GM12872 (cell line): ENCODE results near the gene MUC21.

Source experiments
- CTCF ChIP-seq: IDR thresholded peaks from 3 replicates; pipeline ENCODE4 v1.5.1; 2011; ENCODE audit warnings: low read depth, mild to moderate bottlenecking, low read length, moderate library complexity; ENCODE audit not compliant: insufficient read depth

MUC21 gene

GRCh38 chr6:30983439-30983838, at the start of gene MUC21:
MUC21 (plus strand) TSS chr6:30983718; CDS start chr6:30983959, 241 bp downstream.
- TF ChIP-seq CTCF, result no peak

GRCh38 chr6:30935018-30935417, 48.5 kb upstream of the MUC21 start:
- TF ChIP-seq CTCF, result no peak

DNA sequence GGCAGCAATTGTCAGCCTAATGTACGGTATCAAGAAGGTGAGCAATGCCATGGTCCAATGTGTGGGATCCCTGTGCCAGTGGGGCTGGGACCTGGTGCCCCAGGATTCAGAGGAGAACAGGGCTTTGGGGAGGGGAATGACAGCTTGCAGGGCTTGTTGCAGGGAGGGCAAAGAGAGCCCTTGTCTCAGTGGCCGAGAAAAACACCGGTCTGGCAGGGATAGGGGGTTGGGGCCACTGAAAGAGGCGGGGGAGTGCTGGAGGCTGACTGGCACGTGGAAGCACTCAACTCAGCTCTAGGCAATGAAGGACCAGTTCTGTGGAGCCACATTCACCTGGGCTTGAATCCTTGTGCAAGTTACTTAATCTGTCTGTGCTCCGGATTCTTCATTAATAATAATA, 46.3 kb upstream of the MUC21 start:
- TF ChIP-seq CTCF, result no peak

- TF ChIP-seq CTCF, result no peak
These were observed 44.8 kb upstream of the MUC21 start for GRCh38 chr6:30938730-30939129.

GRCh38 chr6:30939473-30939872, 44.0 kb upstream of the MUC21 start:
- TF ChIP-seq CTCF, result no peak

- TF ChIP-seq CTCF, result no peak
These were observed 43.0 kb upstream of the MUC21 start, which contains the start of gene MUCL3 for GRCh38 chr6:30940361-30940986. MUCL3 (plus strand) TSS chr6:30940973; CDS start chr6:30941000, 27 bp downstream.

DNA sequence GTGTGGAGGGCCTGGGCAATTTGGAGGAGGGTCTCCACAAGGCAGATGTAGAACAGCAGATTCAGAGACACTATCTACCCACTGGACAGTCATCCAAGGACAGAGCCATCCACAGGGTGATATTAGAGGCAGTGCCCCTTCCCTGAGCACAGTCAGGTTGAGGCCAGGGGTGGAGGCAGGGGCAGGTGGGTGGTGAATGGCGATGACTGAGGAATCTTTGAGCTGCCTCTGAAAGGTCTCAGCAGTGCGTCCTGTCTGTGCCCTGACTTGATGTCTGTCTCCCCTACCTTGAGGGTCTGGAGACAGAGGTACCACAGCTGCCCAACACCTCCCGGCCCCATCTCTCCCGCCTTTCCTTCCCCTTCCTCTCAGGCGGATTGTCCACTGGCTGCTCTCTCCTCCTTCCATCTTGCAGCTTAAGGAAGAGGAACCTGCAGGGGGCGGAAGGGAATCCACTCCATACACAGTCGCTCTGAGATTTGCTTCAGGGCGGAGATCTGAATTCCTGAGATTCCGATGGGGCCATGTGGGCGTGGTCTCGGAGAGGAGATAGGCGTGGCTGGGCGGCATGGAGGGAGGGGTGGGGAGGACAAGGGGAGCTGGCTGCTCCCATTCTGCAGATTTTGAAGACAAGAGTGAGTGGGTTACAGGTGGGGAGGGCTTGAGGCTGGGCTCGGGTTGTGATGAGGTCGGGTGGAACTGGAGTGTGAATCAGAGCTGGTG, 41.0 kb upstream of the MUC21 start:
- no peak for TF ChIP-seq CTCF
